Measurements from ENCODE around the gene PEX14.

DNA sequence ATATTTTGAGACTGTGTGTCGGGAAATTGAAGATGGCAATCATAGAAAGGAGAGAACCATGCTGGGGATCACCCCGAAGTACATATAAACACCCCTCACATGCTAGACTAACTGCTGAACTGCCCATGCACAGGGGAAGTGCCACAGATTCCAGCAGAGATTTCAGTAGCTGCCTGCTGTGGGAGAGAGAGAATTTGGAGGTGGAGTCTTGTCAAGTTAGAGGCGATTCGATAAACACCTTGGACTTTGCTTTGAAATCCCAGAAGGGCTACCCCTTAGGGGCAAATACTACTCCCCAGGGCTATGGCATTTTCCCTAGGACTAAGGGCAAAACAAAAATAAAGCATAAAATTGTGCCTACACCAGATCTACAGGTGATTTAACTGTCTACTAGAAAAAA, 103.3 kb downstream of the PEX14 start:
- TF ChIP-seq, protein P1, sequence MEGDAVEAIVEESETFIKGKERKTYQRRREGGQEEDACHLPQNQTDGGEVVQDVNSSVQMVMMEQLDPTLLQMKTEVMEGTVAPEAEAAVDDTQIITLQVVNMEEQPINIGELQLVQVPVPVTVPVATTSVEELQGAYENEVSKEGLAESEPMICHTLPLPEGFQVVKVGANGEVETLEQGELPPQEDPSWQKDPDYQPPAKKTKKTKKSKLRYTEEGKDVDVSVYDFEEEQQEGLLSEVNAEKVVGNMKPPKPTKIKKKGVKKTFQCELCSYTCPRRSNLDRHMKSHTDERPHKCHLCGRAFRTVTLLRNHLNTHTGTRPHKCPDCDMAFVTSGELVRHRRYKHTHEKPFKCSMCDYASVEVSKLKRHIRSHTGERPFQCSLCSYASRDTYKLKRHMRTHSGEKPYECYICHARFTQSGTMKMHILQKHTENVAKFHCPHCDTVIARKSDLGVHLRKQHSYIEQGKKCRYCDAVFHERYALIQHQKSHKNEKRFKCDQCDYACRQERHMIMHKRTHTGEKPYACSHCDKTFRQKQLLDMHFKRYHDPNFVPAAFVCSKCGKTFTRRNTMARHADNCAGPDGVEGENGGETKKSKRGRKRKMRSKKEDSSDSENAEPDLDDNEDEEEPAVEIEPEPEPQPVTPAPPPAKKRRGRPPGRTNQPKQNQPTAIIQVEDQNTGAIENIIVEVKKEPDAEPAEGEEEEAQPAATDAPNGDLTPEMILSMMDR (conservative IDR thresholded peaks at IDR 0.05; ENCODE audit: low read depth in 2 of 2): no peak
- no peak for TF ChIP-seq EZH2 (IDR thresholded peaks at IDR 0.05; ENCODE audit: low read depth, unreplicated experiment)

Measured in GM23338 (cell line).